CD4-positive, alpha-beta T cell (primary cell): ENCODE results near the gene HSDL2. TPM values are rescaled to one million over a fixed set of nuclear protein-coding genes. Genes with fewer than 3 reads are reported as not detected.

Experiments used
- ATAC-seq: fragments of 200-7000 bp; cut with Tn5 transposase; one replicate; pipeline ENCODE4 v1.10.0; 2022; ENCODE audit warnings: mild to moderate bottlenecking; ENCODE audit not compliant: poor library complexity
- CTCF ChIA-PET: fragments of 350-600 bp; sonication (Branson Sonifier 250); formaldehyde crosslinking; loops from one replicate; lab custom pipeline; 2021; ENCODE audit warnings: antibody characterized with exemption, inconsistent platforms; lab: Charles Lee
- POLR2A ChIA-PET: fragments of 350-600 bp; sonication (Branson Sonifier 250); formaldehyde crosslinking; loops from one replicate; lab custom pipeline; 2021; ENCODE audit warnings: antibody characterized with exemption, inconsistent platforms; lab: Charles Lee
- DNase-seq, 14 experiments: peaks; one replicate each; pipeline ENCODE4 v3.0.0-alpha.2; 2013 to 2020; ENCODE audit warnings: mixed read lengths in 2 of 14
- H3K27ac ChIP-seq, 2 donors: one replicate each; pipeline versions ENCODE4 v1.5.1 to v1.7.0; 2013; ENCODE audit warnings: low read length in 2 of 2, low read depth in 1 of 2, mild to moderate bottlenecking in 1 of 2
- H3K27me3 ChIP-seq, 2 experiments: 1 replicate in 1 of 2; 2 replicates in 1 of 2; pipeline versions ENCODE4 v1.6.1 to v1.7.0; 2013; ENCODE audit warnings: low read length in 2 of 2, control low read depth in 1 of 2, mild to moderate bottlenecking in 1 of 2, moderate library complexity in 1 of 2; ENCODE audit not compliant: insufficient read depth in 2 of 2, control insufficient read depth in 1 of 2
- H3K36me3 ChIP-seq: one replicate; pipeline ENCODE4 v1.6.1; 2013; ENCODE audit warnings: low read length, control low read depth; ENCODE audit not compliant: insufficient read depth
- H3K4me1 ChIP-seq: one replicate; pipeline ENCODE4 v1.6.1; 2013; ENCODE audit warnings: low read length, control low read depth; ENCODE audit not compliant: insufficient read depth
- H3K4me3 ChIP-seq: one replicate; pipeline ENCODE4 v1.5.1; 2013; ENCODE audit warnings: mild to moderate bottlenecking, low read length, moderate library complexity
- H3K9me3 ChIP-seq, 2 experiments: 1 replicate in 1 of 2; 2 replicates in 1 of 2; pipeline versions ENCODE4 v1.6.1 to v1.7.0; 2013; ENCODE audit warnings: low read length in 2 of 2, mild to moderate bottlenecking in 2 of 2, control low read depth in 1 of 2, moderate library complexity in 1 of 2; ENCODE audit not compliant: control insufficient read depth in 1 of 2, insufficient read depth in 1 of 2
- H3K27ac Mint-ChIP-seq: one replicate; pipeline ENCODE4 v1.8.0; 2020; ENCODE audit warnings: mixed read lengths
- H3K27me3 Mint-ChIP-seq: one replicate; pipeline ENCODE4 v1.8.0; 2021; ENCODE audit warnings: mixed read lengths
- H3K36me3 Mint-ChIP-seq: one replicate; pipeline ENCODE4 v1.8.0; 2021; ENCODE audit warnings: low read depth, mixed read lengths
- H3K4me1 Mint-ChIP-seq: one replicate; pipeline ENCODE4 v1.8.0; 2021; ENCODE audit warnings: low read depth, mixed read lengths
- H3K4me3 Mint-ChIP-seq: one replicate; pipeline ENCODE4 v1.8.0; 2020; ENCODE audit warnings: mild to moderate bottlenecking, mixed read lengths
- H3K9me3 Mint-ChIP-seq: one replicate; pipeline ENCODE4 v1.8.0; 2020; ENCODE audit warnings: mixed read lengths
- CTCF ChIP-seq: fragments of 200-600 bp; IDR thresholded peaks from one replicate; pipeline ENCODE4 v1.8.0; 2022; ENCODE audit warnings: antibody characterized with exemption, mild to moderate bottlenecking
- intact Hi-C, 2 experiments: fragments of 100-400 bp; cut with DNase I in 1 of 2; cut with micrococcal nuclease in 1 of 2; formaldehyde crosslinking; loops; one replicate each; pipeline versions ENCODE4 v1.15.1 to v1.9.0; 2023 to 2025; cut with DNase I, micrococcal nuclease
- total RNA-seq, 174 experiments: library from RNA in 2 of 174; stranded (reverse) in 2 of 174; gene quantifications; one replicate each; pipeline ENCODE4 v1.2.3 and lab custom pipeline; 2021 to 2026

The HSDL2 gene
- total RNA-seq, 2 experiments from 2014 or later, result 3.8 to 4.9 TPM

GRCh38 chr9:112473986-112474385, 94.1 kb downstream of the HSDL2 start:
- no peak for TF ChIP-seq CTCF
- Histone ChIP-seq H3K27me3 (no peaks in the 10 kb centered on the region), H3K4me1 (no peaks in the 10 kb centered on the region), H3K36me3 (no peaks in the 10 kb centered on the region), H3K27ac (no peak overlapping the region), H3K4me3 (no peak overlapping the region), H3K9me3 (peaks cover 0 to 4% of the 10 kb centered on the region in 2 experiments)
- DNase-seq, result no peak
- ChIA-PET CTCF (no interaction called here), POLR2A (no interaction called here)
- Mint-ChIP-seq H3K4me3 (no peak overlapping the region), H3K27me3 (no peaks in the 10 kb centered on the region), H3K36me3 (peaks cover 37% of the 10 kb centered on the region), H3K27ac (no peak overlapping the region), H3K9me3 (peaks cover 2% of the 10 kb centered on the region), H3K4me1 (no peaks in the 10 kb centered on the region)
- intact Hi-C loops, result no loop called here
- no peak for ATAC-seq

- peaks cover 2% of the 10 kb centered on the region for H3K9me3 Mint-ChIP-seq
- H3K36me3 Mint-ChIP-seq, result peaks cover 29% of the 10 kb centered on the region
- no peak overlapping the region for H3K27ac Mint-ChIP-seq
- TF ChIP-seq CTCF, result no peak
- H3K27me3 Mint-ChIP-seq, result no peaks in the 10 kb centered on the region
- Histone ChIP-seq H3K4me1 (no peaks in the 10 kb centered on the region), H3K27ac (no peak overlapping the region), H3K36me3 (no peaks in the 10 kb centered on the region), H3K4me3 (no peak overlapping the region), H3K27me3 (no peaks in the 10 kb centered on the region), H3K9me3 (peaks cover 0 to 4% of the 10 kb centered on the region in 2 experiments)
- DNase-seq, result no peak
- POLR2A ChIA-PET, result no interaction called here
- CTCF ChIA-PET, result no interaction called here
- H3K4me1 Mint-ChIP-seq, result no peaks in the 10 kb centered on the region
- no peak for ATAC-seq
- intact Hi-C loops, result no loop called here
- H3K4me3 Mint-ChIP-seq, result no peak overlapping the region
Measured at GRCh38 chr9:112475318-112475717, 95.4 kb downstream of the HSDL2 start.

GRCh38 chr9:112477330-112477729, 97.4 kb downstream of the HSDL2 start:
- DNase-seq (no peak), ATAC-seq (no peak)
- intact Hi-C loops, result no loop called here
- H3K27ac ChIP-seq, result no peak overlapping the region
- no peak for TF ChIP-seq CTCF
- ChIA-PET POLR2A (no interaction called here), CTCF (no interaction called here)
- no peaks in the 10 kb centered on the region for H3K36me3 ChIP-seq
- H3K9me3 ChIP-seq, result peaks cover 0 to 4% of the 10 kb centered on the region in 2 experiments
- no peak overlapping the region for H3K4me3 ChIP-seq
- H3K27me3 Mint-ChIP-seq, result no peaks in the 10 kb centered on the region
- H3K9me3 Mint-ChIP-seq, result peaks cover 2% of the 10 kb centered on the region
- no peaks in the 10 kb centered on the region for H3K27me3 ChIP-seq
- H3K27ac Mint-ChIP-seq, result no peak overlapping the region
- H3K4me3 Mint-ChIP-seq, result no peak overlapping the region
- H3K4me1 ChIP-seq, result no peaks in the 10 kb centered on the region
- no peaks in the 10 kb centered on the region for H3K4me1 Mint-ChIP-seq
- H3K36me3 Mint-ChIP-seq, result peaks cover 22% of the 10 kb centered on the region
